Measurements from ENCODE around the gene OSMR.

The OSMR gene

DNA sequence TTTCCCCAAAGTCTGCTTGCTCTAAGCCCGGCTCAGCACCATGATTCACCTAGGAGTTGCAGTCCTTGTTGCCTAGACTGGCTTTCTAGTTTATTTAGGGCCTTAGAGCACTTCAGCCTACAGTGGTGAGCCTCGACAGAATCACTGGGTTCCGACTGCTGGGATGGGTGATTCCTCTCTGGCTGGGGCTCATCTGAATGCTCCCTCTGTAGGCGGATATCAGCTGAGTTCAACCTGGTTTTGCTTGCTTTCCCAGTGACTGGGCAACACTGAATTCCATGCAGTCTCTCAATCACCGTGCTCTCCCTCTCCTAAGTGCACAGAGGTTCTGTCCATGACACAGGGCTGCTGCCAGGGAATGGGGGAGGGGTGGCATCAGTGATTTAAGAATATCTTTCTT lies 54.1 kb downstream of the OSMR start:
- no peak overlapping the region for H3K4me3 ChIP-seq (replicated peaks; ENCODE audit: low read depth, low read length)
- TF ChIP-seq CTCF (IDR thresholded peaks at IDR 0.05; ENCODE audit: low read depth, low read length, missing control alignments), result no peak
- DNase-seq (ENCODE audit: extremely low read depth, low read depth), result no peak

DNA sequence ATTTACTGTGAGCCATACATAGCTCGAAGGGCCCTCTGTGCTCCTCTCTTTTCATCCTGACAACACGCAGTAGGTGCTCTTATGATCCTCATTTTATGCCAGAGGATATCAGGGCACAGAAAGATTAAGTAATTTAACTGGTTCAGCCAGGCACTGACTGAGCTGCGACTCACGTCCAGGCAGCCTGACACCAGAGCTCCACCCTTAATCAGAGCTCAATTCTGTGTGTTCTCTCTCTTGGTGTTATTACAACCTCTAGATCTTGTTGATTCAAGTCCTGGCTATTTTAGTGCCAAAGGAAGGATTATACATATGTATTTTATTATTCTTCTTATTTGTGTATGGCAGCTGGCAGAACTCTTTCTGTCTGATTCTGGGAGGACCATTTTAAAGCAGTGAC lies 59.7 kb downstream of the OSMR start:
- no peak for DNase-seq (ENCODE audit: extremely low read depth, low read depth)
- TF ChIP-seq CTCF (IDR thresholded peaks at IDR 0.05; ENCODE audit: low read depth, low read length, missing control alignments), result no peak
- H3K4me3 ChIP-seq (replicated peaks; ENCODE audit: low read depth, low read length), result no peak overlapping the region

DNA sequence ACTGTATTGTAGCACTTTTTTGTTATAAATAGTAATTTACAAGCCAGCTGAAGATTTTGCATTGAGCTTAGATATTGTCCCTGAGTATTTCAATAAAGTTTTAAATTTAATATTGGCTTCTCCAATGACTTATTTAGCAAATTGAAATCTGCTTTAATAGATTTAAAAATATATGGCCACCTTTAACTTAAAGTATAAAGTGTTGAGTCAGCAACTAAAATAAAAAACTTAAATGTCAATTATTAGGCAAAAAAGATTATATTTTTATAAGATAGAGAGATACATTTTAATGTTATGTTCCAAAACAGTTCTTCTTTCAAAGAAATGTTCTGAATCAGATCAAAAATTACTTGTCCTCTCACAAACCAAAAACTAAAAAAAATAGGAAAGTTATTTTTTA lies 60.7 kb downstream of the OSMR start:
- no peak for DNase-seq (ENCODE audit: extremely low read depth, low read depth)
- no peak overlapping the region for H3K4me3 ChIP-seq (replicated peaks; ENCODE audit: low read depth, low read length)
- TF ChIP-seq CTCF (IDR thresholded peaks at IDR 0.05; ENCODE audit: low read depth, low read length, missing control alignments), result no peak

DNA sequence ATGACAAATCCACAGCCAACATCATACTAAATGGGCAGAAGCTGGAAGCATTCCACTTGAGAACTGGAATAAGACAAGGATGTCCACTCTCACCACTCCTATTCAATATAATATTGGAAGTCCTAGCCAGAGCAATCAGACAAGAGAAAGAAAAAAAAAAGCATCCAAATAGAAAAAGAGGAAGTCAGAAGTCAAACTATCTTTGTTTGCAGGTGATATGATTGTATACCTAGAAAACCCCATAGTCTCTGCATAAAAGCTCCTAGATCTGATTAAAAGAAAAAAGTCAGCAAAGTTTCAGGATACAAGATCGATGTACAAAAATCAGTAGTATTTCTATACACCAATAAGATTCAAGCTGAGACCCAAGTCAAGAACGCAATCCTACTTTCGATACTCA lies 66.1 kb downstream of the OSMR start:
- DNase-seq (ENCODE audit: extremely low read depth, low read depth), result no peak
- no peak overlapping the region for H3K4me3 ChIP-seq (replicated peaks; ENCODE audit: low read depth, low read length)
- no peak for TF ChIP-seq CTCF (IDR thresholded peaks at IDR 0.05; ENCODE audit: low read depth, low read length, missing control alignments)

DNA sequence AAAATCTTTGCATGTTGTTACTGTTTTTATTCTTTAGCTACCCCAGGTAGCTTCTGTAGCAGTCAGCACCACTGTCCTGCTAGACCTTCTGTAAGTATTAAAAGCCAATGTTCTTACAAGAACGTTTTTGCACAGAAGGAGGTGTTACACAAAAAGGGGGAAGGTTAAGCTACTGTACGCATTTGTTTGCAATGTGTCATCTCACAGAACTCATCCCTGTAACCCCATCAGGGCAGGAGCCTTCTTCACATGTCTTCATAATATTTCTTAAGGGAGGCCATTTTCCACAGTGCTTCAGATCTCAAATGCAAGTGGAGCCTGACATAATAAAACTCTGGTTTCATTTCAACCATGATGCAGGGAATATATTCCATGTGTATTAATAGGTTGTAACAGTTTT lies 67.9 kb downstream of the OSMR start:
- DNase-seq (ENCODE audit: extremely low read depth, low read depth), result no peak
- H3K4me3 ChIP-seq (replicated peaks; ENCODE audit: low read depth, low read length), result no peak overlapping the region
- TF ChIP-seq CTCF (IDR thresholded peaks at IDR 0.05; ENCODE audit: low read depth, low read length, missing control alignments), result no peak

DNA sequence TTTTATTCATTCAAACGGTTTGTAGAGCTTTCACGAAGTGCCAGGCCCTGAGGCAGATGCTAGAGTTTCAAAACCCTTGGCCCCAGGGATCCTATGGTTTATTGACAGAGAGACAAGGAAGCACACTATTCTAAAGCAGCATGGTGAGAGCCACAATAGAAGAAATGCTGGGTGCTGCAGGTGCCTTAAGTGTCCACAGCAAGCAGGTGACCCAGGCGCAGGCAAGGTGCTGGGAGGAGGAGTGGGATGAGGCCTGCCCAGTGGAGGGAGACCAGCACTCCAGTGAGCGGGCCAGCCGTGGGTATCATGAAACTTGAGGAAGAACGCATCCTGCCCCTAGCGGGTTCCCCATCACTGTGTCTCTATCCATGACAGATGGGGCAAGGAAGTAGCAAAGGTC lies 71.0 kb downstream of the OSMR start:
- no peak overlapping the region for H3K4me3 ChIP-seq (replicated peaks; ENCODE audit: low read depth, low read length)
- DNase-seq (ENCODE audit: extremely low read depth, low read depth), result no peak
- no peak for TF ChIP-seq CTCF (IDR thresholded peaks at IDR 0.05; ENCODE audit: low read depth, low read length, missing control alignments)

- TF ChIP-seq CTCF (IDR thresholded peaks at IDR 0.05; ENCODE audit: low read depth, low read length, missing control alignments), result no peak
- DNase-seq (ENCODE audit: extremely low read depth, low read depth), result no peak
- no peak overlapping the region for H3K4me3 ChIP-seq (replicated peaks; ENCODE audit: low read depth, low read length)
Observed at GRCh38 chr5:38921174-38921573, 75.4 kb downstream of the OSMR start.
